ENCODE data around the gene TPCN1. TPM values are rescaled to one million over a fixed set of nuclear protein-coding genes. Genes with fewer than 3 reads are reported as not detected.

Gene TPCN1
- total and polyA plus RNA-seq, 4 donors: 20.8 to 61.7 (median 30.7) TPM

DNA sequence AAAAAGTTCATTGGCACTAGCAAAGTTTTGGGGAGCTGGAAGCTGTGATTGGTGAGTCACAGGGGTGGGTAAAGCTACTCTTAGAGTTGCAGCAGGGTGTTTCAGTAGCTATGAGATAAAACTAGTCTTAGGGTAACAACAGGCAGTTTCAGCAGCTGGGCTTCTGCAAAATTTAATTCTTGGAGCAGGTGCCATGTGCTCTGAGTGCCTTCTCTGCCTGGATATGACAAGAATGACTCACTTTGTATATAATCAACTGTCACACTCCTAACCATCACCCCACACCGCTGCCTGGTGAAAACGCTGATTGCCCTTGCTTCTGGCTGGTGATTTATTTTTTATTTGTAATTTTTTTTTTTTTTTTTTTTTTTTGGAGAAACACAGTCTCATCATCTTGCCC, 126.6 kb downstream of the TPCN1 start:
- Histone ChIP-seq H3K4me3 (no peak overlapping the region), H3K36me3 (ENCODE audit: control insufficient read depth in 4 of 4, insufficient read depth in 4 of 4, low read length in 4 of 4) (no peaks in the 10 kb centered on the region), H3K9ac (ENCODE audit: insufficient read depth in 1 of 2, low read length in 2 of 2) (no peak overlapping the region), H3K4me1 (ENCODE audit: control insufficient read depth in 5 of 5, insufficient read depth in 5 of 5, low read length in 5 of 5) (no peaks in the 10 kb centered on the region), H3K9me3 (ENCODE audit: control insufficient read depth in 4 of 4, insufficient read depth in 3 of 4, low read length in 3 of 4) (no peaks in the 10 kb centered on the region), H3K27me3 (ENCODE audit: control insufficient read depth in 3 of 3, insufficient read depth in 3 of 3, low read length in 2 of 3) (peaks cover 0 to 6% (median 4%) of the 10 kb centered on the region in 3 donors), H3K27ac (ENCODE audit: low read depth in 1 of 2, low read length in 1 of 2) (no peak overlapping the region)
- TF ChIP-seq, protein P1, sequence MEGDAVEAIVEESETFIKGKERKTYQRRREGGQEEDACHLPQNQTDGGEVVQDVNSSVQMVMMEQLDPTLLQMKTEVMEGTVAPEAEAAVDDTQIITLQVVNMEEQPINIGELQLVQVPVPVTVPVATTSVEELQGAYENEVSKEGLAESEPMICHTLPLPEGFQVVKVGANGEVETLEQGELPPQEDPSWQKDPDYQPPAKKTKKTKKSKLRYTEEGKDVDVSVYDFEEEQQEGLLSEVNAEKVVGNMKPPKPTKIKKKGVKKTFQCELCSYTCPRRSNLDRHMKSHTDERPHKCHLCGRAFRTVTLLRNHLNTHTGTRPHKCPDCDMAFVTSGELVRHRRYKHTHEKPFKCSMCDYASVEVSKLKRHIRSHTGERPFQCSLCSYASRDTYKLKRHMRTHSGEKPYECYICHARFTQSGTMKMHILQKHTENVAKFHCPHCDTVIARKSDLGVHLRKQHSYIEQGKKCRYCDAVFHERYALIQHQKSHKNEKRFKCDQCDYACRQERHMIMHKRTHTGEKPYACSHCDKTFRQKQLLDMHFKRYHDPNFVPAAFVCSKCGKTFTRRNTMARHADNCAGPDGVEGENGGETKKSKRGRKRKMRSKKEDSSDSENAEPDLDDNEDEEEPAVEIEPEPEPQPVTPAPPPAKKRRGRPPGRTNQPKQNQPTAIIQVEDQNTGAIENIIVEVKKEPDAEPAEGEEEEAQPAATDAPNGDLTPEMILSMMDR (IDR thresholded peaks at IDR 0.05; ENCODE audit: control extremely low read depth, extremely low read depth): no peak
- 77 to 79% methylated on average over 2 of the region's 2 CpGs for WGBS, 2 donors
- no peak for DNase-seq
- ATAC-seq (ENCODE audit: insufficient read depth, low FRiP score): no peak

Small RNA genes within 50 kb of the gene (small RNA-seq; reads per million reads assigned to genes)
- gene MIR6762 (ENCODE audit: low replicate concordance) (0.08 reads per million), gene RF00019 (ENCODE audit: low replicate concordance) (not detected)

Other genes with a start within 250 kb of the TPCN1 start
- gene OAS2, start 242.9 kb upstream of the TPCN1 start, total RNA-seq: 10 to 100 TPM; 11.3 to 25.9 TPM
- 10 to 100 TPM in 1 of 2 donors, 1 to 10 TPM in 1; 9.8 to 20.8 TPM for gene OAS2, start 242.9 kb upstream of the TPCN1 start, polyA plus RNA-seq
- gene DTX1, start 164.7 kb upstream of the TPCN1 start, total RNA-seq: 1 to 10 TPM; 2.9 to 4.9 TPM
- gene DTX1, start 164.7 kb upstream of the TPCN1 start, polyA plus RNA-seq: 1 to 10 TPM; 1.3 to 1.6 TPM
- gene RASAL1, start 85.7 kb upstream of the TPCN1 start, total RNA-seq: under 1 TPM; 0.58 to 0.65 TPM
- gene RASAL1, start 85.7 kb upstream of the TPCN1 start, polyA plus RNA-seq: 1 to 10 TPM in 1 of 2 donors, under 1 TPM in 1; 0.09 to 1.8 TPM
- 10 to 100 TPM; 14.6 to 40.6 TPM for gene CFAP73, start 71.7 kb upstream of the TPCN1 start, total RNA-seq
- gene CFAP73, start 71.7 kb upstream of the TPCN1 start, polyA plus RNA-seq: 10 to 100 TPM; 10.4 to 14.6 TPM
- 10 to 100 TPM; 17.9 to 75.3 TPM for gene DDX54, start 36.0 kb upstream of the TPCN1 start, total RNA-seq
- 10 to 100 TPM; 43.6 to 60.2 TPM for gene DDX54, start 36.0 kb upstream of the TPCN1 start, polyA plus RNA-seq
- 10 to 100 TPM in 1 of 2 donors, 1 to 10 TPM in 1; 9.1 to 19.7 TPM for gene RITA1, start 35.7 kb upstream of the TPCN1 start, total RNA-seq
- gene RITA1, start 35.7 kb upstream of the TPCN1 start, polyA plus RNA-seq: 10 to 100 TPM; 12.3 to 16.2 TPM
- gene SLC8B1, start 113.6 kb downstream of the TPCN1 start, total RNA-seq: 10 to 100 TPM; 21.8 to 44.8 TPM
- gene SLC8B1, start 113.6 kb downstream of the TPCN1 start, polyA plus RNA-seq: 10 to 100 TPM; 27.5 to 36.7 TPM
- 10 to 100 TPM; 16.7 to 48.9 TPM for gene PLBD2, start 137.1 kb downstream of the TPCN1 start, total RNA-seq
- gene PLBD2, start 137.1 kb downstream of the TPCN1 start, polyA plus RNA-seq: 10 to 100 TPM; 16.4 to 26.5 TPM
- 1 to 10 TPM in 1 of 2 donors, under 1 TPM in 1; 0.20 to 1.5 TPM for gene SDS, start 182.4 kb downstream of the TPCN1 start, total RNA-seq
- gene SDS, start 182.4 kb downstream of the TPCN1 start, polyA plus RNA-seq: 1 to 10 TPM; 2.7 to 8.4 TPM
- gene SDSL, start 200.9 kb downstream of the TPCN1 start, total RNA-seq: 10 to 100 TPM in 1 of 2 donors, 1 to 10 TPM in 1; 3.0 to 15.5 TPM
- gene SDSL, start 200.9 kb downstream of the TPCN1 start, polyA plus RNA-seq: 10 to 100 TPM; 10.6 to 25.8 TPM